Activated naive CD4-positive, alpha-beta T cell treated with anti-CD3 and anti-CD28 coated beads for 36 hours (primary cell): ENCODE results near the gene HSD17B14. TPM values are rescaled to one million over a fixed set of nuclear protein-coding genes. Genes with fewer than 3 reads are reported as not detected.

Experiments
- CTCF ChIA-PET: fragments of 350-600 bp; sonication (Branson Sonifier 250); formaldehyde crosslinking; loops from one replicate; lab custom pipeline; 2021; ENCODE audit warnings: antibody characterized with exemption; lab: Charles Lee
- DNase-seq: peaks from one replicate; pipeline ENCODE4 v3.0.0-alpha.2; 2020
- H3K27ac Mint-ChIP-seq: one replicate; pipeline ENCODE4 v1.8.0; 2021; ENCODE audit warnings: mild to moderate bottlenecking, mixed read lengths
- H3K27me3 Mint-ChIP-seq: one replicate; pipeline ENCODE4 v1.8.0; 2021; ENCODE audit warnings: low read depth, mixed read lengths
- H3K36me3 Mint-ChIP-seq: one replicate; pipeline ENCODE4 v1.8.0; 2021; ENCODE audit warnings: low read depth, mixed read lengths
- H3K4me1 Mint-ChIP-seq: one replicate; pipeline ENCODE4 v1.8.0; 2021; ENCODE audit warnings: low read depth, mixed read lengths
- H3K4me3 Mint-ChIP-seq: one replicate; pipeline ENCODE4 v1.8.0; 2021; ENCODE audit warnings: mild to moderate bottlenecking, moderate library complexity, mixed read lengths
- H3K9me3 Mint-ChIP-seq: one replicate; pipeline ENCODE4 v1.8.0; 2021; ENCODE audit warnings: mixed read lengths
- intact Hi-C: fragments of 100-400 bp; cut with micrococcal nuclease; formaldehyde crosslinking; loops from one replicate; pipeline ENCODE4 v1.15.1; 2023
- total RNA-seq, 2 experiments: library from RNA; stranded (reverse); gene quantifications; one replicate each; pipeline ENCODE4 v1.2.3, GENCODE V29; 2021

Gene HSD17B14
- total RNA-seq, 2 experiments from 2014 or later: 0.50 TPM; not detected in 1

DNA sequence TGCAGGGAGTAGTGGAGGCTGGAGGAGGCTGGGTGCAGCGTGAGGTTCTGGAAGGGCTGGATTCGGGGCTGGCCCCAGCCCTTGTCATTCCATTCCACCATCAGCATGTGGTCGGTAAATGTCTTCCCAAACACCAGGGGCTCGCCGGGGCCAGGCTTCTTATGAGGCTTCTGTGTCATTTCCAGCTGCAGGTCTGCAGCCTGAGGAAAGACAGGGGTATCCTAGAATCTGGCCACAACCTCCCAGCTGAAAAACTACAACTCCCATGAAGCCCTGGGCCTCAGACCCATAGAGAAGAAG is 29.8 kb downstream of the HSD17B14 start:
- CTCF ChIA-PET: interaction anchor here (0.7 to 2.2 kb wide), 3 partner anchors 11 to 93 kb away, joined by 3 to 10 read pairs (median 7); no protein-coding TSS in a partner anchor
- Mint-ChIP-seq H3K4me3 (no peak overlapping the region), H3K36me3 (peaks cover 5% of the 10 kb centered on the region), H3K9me3 (no peaks in the 10 kb centered on the region), H3K4me1 (peaks cover 21% of the 10 kb centered on the region), H3K27me3 (no peaks in the 10 kb centered on the region), H3K27ac (no peak overlapping the region)
- intact Hi-C loops: no loop called here
- DNase-seq: peak; percentile 63

DNA sequence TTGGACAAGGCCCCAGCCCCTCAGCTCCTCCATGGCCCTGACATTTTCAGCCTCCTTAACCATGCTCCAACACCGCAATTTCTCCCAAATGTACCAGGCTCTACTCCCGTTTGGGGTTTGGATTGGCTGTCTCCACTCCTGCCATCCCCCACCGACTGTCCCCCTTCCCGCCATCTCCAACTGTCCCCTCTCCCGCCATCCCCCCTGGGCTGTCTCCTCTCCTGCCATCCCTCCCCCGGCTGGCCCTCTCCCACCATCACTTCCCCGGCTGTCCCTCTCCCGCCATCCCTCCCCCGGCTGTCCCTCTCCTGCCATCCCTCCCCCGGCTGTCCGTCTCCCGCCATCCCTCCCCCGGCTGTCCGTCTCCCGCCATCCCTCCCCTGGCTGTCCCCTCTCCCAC is 30.8 kb downstream of the HSD17B14 start:
- H3K4me1 Mint-ChIP-seq: peaks cover 21% of the 10 kb centered on the region
- H3K27me3 Mint-ChIP-seq: no peaks in the 10 kb centered on the region
- H3K36me3 Mint-ChIP-seq: peaks cover 5% of the 10 kb centered on the region
- no peak overlapping the region for H3K4me3 Mint-ChIP-seq
- no peaks in the 10 kb centered on the region for H3K9me3 Mint-ChIP-seq
- DNase-seq: no peak
- intact Hi-C loops: no loop called here
- H3K27ac Mint-ChIP-seq: no peak overlapping the region
- CTCF ChIA-PET: interaction anchor here (2.2 kb wide), 1 partner anchor 10 kb away, joined by 10 read pairs; no protein-coding TSS in a partner anchor

DNA sequence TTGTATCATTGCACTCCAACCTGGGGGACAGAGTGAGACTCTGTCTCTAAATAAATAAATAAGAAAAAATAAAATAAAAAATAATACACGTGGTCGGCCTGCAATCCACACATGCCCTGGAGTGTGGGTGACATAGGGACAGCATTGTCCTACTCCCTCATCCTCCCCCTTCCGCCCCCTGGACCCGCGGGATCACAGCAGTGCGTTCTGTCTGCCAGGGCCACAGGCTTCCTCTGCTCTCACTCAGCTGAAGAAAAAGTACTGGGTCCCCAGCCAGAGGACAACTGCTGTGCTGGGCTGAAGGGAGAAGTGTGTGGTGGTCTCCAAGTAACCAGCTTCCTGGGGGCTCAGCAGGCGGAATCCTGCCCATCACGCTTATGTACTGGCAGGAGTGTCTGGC is 31.8 kb downstream of the HSD17B14 start:
- peaks cover 13% of the 10 kb centered on the region for H3K4me1 Mint-ChIP-seq
- H3K36me3 Mint-ChIP-seq: peaks cover 5% of the 10 kb centered on the region
- no peaks in the 10 kb centered on the region for H3K27me3 Mint-ChIP-seq
- no peak overlapping the region for H3K27ac Mint-ChIP-seq
- H3K9me3 Mint-ChIP-seq: no peaks in the 10 kb centered on the region
- no peak overlapping the region for H3K4me3 Mint-ChIP-seq
- DNase-seq: no peak
- CTCF ChIA-PET: interaction anchor here (0.6 kb wide), 2 partner anchors 18 to 42 kb away, joined by 3 read pairs; no protein-coding TSS in a partner anchor
- intact Hi-C loops: no loop called here

DNA sequence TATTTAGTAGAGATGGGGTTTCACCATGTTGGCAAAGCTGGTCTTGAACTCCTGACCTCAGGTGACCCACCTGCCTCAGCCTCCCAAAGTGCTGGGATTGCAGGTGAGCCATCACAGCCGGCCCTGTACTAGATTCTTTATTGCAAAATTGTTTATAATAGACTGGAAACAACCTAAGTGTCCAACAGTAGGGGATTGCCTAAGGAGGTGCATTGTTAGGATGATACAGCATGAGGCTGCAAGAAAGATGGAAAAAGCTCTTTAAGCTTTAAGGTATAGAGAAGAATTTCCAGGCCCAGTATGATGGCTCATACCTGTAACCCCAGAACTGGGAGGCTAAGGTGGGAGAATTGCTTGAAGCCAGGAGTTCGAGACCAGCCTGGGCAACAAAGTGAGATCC is 33.7 kb downstream of the HSD17B14 start:
- Mint-ChIP-seq H3K27me3 (no peaks in the 10 kb centered on the region), H3K4me3 (no peak overlapping the region), H3K4me1 (peaks cover 3% of the 10 kb centered on the region), H3K9me3 (no peaks in the 10 kb centered on the region), H3K27ac (no peak overlapping the region), H3K36me3 (peaks cover 2% of the 10 kb centered on the region)
- no peak for DNase-seq
- CTCF ChIA-PET: interaction anchor here (0.5 to 3.4 kb wide), 2 partner anchors 30 to 40 kb away, joined by 3 to 10 read pairs; no protein-coding TSS in a partner anchor
- intact Hi-C loops: no loop called here

DNA sequence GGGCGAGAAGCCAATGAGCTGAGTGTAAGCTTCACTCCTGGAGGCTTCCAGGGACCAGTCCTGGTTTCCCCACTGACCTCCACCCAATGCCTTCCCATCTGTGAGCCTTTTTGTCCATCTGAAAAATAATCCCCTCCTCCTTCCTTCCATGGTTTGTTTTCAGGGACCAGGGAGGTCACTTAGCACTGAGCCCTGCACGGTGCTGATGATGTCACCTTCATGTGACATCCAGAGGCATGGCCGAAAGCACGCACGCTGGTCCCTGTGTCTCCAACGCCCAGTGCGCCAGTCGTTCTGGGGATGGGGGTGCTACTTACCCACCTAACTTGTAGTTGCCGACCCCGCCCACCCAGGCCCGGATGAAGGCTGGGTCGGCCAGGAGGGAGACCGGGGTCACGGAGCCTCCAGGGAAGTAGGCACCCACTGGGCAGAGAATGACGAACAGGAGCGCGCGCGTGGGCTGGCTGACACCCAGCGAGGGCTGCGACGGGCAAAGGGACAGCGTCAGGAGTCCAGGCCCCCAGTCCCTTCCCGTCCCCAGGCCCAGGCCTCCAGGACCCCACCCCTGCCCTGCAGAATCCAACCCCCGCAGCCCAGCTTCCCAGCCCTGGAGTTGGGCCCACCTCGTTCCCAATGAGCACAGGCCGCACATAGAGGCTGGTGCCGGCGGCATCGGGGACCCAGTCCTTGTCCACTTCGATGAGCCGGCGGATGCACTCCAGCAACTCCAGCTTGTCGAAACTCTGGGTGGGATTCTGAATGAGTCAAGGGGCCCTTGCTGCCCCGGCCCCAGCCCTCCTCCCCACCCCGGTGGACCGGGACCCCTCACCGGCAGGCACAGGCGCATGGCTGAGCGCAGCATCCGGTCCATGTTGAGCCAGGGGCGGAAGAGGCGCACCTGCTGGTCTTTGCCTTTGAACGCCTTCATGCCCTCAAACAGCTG is 36.7 kb downstream of the HSD17B14 start:
- Mint-ChIP-seq H3K9me3 (no peaks in the 10 kb centered on the region), H3K4me1 (peaks cover 8% of the 10 kb centered on the region), H3K27ac (no peak overlapping the region), H3K27me3 (no peaks in the 10 kb centered on the region), H3K4me3 (no peak overlapping the region), H3K36me3 (peaks cover 2% of the 10 kb centered on the region)
- DNase-seq: no peak
- intact Hi-C loops: loop anchor here (5.0 kb wide), 1 partner anchor 288 kb away; the partner anchor contains the start of gene SNRNP70
- CTCF ChIA-PET: interaction anchor here (1.5 to 3.4 kb wide), 3 partner anchors 11 to 43 kb away, joined by 4 to 10 read pairs (median 7); partner anchors contain the start of gene BCAT2

DNA sequence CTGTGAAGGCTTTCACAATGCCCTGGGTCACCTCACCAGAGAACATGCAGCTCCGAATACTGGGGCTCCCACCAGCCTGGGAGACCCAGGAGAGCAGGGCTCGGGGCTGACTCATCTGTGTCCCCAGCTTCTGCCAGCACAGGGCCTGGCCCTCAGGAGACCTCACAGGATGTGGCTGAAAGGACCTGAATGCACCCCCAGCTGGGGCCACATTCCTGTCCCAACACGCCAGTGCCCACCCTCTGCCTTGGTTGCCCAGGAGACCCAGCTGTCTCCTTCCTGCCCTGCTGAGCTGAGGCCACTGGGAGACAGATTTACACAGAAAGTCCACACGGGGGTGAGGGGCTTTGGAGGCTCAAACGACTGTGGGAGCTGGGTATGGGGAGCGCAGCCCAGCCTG is 37.4 kb downstream of the HSD17B14 start:
- no peak for DNase-seq
- intact Hi-C loops: loop anchor here (5.0 kb wide), 1 partner anchor 288 kb away; the partner anchor contains the start of gene SNRNP70
- H3K4me1 Mint-ChIP-seq: peaks cover 10% of the 10 kb centered on the region
- peaks cover 2% of the 10 kb centered on the region for H3K36me3 Mint-ChIP-seq
- CTCF ChIA-PET: interaction anchor here (0.6 to 1.5 kb wide), 3 partner anchors 12 to 1114 kb away, joined by 4 to 7 read pairs (median 7); partner anchors contain the start of gene BCAT2
- H3K9me3 Mint-ChIP-seq: no peaks in the 10 kb centered on the region
- no peak overlapping the region for H3K27ac Mint-ChIP-seq
- H3K27me3 Mint-ChIP-seq: no peaks in the 10 kb centered on the region
- no peak overlapping the region for H3K4me3 Mint-ChIP-seq

DNA sequence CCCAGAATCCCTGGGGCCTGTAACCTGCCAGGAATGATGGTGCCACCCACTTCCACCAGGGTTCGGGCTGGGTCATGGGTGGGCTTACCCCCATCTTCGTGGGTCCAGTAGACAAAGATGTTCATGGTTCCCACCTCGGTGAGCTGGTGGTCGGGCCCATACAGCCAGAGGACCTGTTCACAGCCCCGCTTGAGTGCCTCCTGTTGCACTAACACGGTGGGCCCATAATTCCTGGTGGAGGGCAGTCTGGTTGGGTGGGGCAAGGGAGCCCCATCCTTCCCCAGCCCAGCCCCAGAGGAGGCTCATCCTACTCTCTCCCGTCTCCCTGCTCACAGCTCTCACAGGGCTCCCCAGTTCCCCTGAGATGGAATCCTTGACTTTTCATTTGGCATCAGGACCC is 39.2 kb downstream of the HSD17B14 start:
- Mint-ChIP-seq H3K27ac (no peak overlapping the region), H3K27me3 (no peaks in the 10 kb centered on the region), H3K36me3 (peaks cover 2% of the 10 kb centered on the region), H3K4me3 (no peak overlapping the region), H3K4me1 (peaks cover 10% of the 10 kb centered on the region), H3K9me3 (no peaks in the 10 kb centered on the region)
- DNase-seq: no peak
- CTCF ChIA-PET: interaction anchor here (4.5 kb wide), 1 partner anchor 44 kb away, joined by 43 read pairs; no protein-coding TSS in a partner anchor
- intact Hi-C loops: loop anchor here (5.0 kb wide), 1 partner anchor 290 kb away; the partner anchor contains the start of gene SNRNP70

DNA sequence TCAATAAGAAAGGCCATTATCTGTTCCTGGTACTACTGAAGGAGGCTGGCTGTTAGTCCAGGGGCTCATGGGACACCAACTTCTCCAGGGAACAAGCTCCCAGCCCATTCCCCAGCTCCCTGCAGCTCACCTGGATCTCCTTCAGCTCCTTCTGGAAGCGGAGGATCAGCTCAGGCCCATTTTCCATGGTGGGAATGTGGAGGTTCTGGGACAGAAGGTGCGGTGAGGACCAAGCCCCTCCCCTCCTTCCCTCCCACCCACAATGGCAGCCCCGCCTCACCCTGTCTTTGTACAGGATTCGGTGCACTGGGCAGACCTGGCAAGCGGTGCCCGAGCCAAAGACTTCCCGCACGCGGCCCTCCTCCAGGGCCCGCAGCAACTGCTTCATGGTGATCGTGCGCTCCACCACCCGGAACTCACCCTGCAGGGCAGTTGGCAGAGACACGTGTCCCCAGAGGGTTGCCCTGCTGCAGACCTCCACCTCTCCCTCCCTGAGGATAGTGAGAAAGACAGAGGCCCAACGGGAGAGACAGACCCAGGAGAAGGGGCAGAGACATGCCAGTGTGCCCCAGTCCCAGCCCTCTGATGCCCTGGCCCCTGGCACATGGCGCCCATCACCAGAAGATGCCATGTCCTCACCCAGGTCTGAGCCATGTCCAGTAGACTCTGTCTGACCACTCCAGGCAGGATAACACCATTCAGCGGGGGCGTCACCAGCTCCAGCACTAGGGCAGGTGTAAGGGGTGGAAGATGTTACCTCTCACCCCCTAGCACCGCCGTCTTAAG is 39.8 kb downstream of the HSD17B14 start:
- Mint-ChIP-seq H3K9me3 (no peaks in the 10 kb centered on the region), H3K27ac (no peak overlapping the region), H3K4me1 (peaks cover 10% of the 10 kb centered on the region), H3K36me3 (no peaks in the 10 kb centered on the region), H3K4me3 (no peak overlapping the region), H3K27me3 (no peaks in the 10 kb centered on the region)
- no peak for DNase-seq
- CTCF ChIA-PET: interaction anchor here (1.0 to 4.5 kb wide), 7 partner anchors 10 to 178 kb away, joined by 3 to 43 read pairs (median 8); partner anchors contain the start of gene HSD17B14
- intact Hi-C loops: loop anchor here (5.0 kb wide), 1 partner anchor 291 kb away; the partner anchor contains the start of gene SNRNP70

DNA sequence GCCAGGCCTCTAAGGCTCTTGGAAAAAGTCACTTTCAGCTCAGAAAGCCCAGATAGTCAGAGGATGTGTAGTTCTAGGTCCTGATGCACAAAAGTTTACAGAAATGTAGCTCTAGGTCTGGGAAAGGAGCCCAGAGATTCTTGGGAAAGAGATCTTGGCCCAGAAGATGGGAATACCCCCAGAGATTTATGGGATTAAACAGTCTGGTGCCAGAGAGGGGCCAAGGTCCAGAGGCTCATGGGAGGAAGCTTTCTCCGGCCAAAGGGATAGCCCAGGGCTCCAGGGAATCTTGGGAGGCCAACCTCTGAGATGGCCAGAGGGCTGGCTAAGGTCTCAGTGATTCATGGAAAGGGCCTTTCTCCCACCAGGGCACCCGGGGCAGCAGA is 40.6 kb downstream of the HSD17B14 start:
- H3K4me1 Mint-ChIP-seq: peaks cover 10% of the 10 kb centered on the region
- H3K27me3 Mint-ChIP-seq: no peaks in the 10 kb centered on the region
- H3K4me3 Mint-ChIP-seq: peak overlapping the region; percentile 82
- no peaks in the 10 kb centered on the region for H3K9me3 Mint-ChIP-seq
- H3K36me3 Mint-ChIP-seq: no peaks in the 10 kb centered on the region
- CTCF ChIA-PET: interaction anchor here (0.7 to 4.5 kb wide), 27 partner anchors 11 to 204 kb away, joined by 3 to 43 read pairs (median 3); partner anchors contain the start of genes BCAT2, CA11, GYS1 and HSD17B14
- intact Hi-C loops: loop anchor here (1.0 to 5.0 kb wide), 8 partner anchors 15 to 292 kb away; partner anchors contain the start of genes BCAT2, CA11, GYS1 and PPP1R15A
- peak overlapping the region; percentile 87 for H3K27ac Mint-ChIP-seq
- DNase-seq: no peak

DNA sequence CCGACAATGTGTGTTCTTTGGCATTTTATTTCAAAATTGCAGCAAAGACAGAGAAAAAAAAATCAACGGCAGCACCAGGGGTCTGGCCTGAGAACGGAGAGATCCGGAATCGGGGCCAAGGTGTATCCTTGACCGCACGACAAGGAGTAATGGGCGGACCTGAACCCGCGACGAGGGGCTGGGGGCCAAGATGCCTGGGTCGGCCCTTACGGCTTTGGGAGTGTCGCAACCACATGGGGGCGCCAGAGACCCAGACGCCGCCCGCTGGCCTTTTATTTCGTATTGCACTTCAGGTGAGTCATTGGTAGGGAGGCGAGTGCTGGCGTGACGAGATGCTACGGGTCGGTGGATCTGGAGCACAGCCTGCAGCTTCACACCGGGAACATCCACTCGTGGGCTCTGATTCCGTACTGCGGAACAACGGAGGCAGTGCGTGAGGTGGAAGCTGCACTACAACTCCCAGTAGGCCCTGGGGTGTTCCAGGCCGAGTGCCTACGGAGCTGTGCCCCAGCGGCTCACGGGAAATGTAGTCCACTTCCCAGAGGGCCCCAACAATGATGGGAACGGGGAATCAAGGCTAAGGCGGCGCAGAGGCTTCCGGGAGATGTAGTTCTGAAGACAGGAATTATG is 41.1 kb downstream of the HSD17B14 start:
- CTCF ChIA-PET: interaction anchor here (0.7 to 4.5 kb wide), 27 partner anchors 10 to 205 kb away, joined by 3 to 43 read pairs (median 3); partner anchors contain the start of genes BCAT2, CA11, GYS1 and HSD17B14
- Mint-ChIP-seq H3K4me3 (peak overlapping the region; percentile 82), H3K4me1 (peaks cover 10% of the 10 kb centered on the region), H3K27ac (peak overlapping the region; percentile 87), H3K36me3 (no peaks in the 10 kb centered on the region), H3K9me3 (no peaks in the 10 kb centered on the region), H3K27me3 (no peaks in the 10 kb centered on the region)
- intact Hi-C loops: loop anchor here (1.0 to 5.0 kb wide), 8 partner anchors 16 to 292 kb away; partner anchors contain the start of genes BCAT2, CA11, GYS1 and PPP1R15A
- peak; percentile 89 for DNase-seq

DNA sequence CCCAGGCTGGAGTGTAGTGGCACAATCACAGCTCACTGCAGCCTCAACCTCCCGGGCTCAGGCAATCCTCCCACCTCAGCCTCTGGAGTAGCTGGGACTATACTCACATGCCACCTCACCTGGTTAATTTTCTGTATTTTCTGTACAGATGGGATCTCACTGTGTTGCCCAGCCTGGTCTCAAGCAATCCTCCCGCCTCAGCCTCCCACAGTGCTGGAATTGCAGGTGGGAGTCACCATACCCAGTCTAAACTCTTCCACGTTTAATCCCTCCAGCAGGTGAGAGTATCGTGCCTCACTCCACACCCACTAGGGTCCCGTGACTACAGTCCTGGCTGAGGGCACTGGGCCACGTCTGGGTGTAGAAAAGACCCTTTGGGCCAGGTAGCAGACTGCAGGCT is 42.0 kb downstream of the HSD17B14 start:
- Mint-ChIP-seq H3K27ac (no peak overlapping the region), H3K4me3 (no peak overlapping the region), H3K27me3 (no peaks in the 10 kb centered on the region), H3K4me1 (peaks cover 10% of the 10 kb centered on the region), H3K36me3 (no peaks in the 10 kb centered on the region), H3K9me3 (no peaks in the 10 kb centered on the region)
- intact Hi-C loops: loop anchor here (2.0 kb wide), 3 partner anchors 17 to 199 kb away; partner anchors contain the start of genes BCAT2, GYS1, PPP1R15A and RUVBL2
- CTCF ChIA-PET: interaction anchor here (0.7 to 4.5 kb wide), 6 partner anchors 16 to 262 kb away, joined by 3 to 43 read pairs (median 18); partner anchors contain the start of genes BCAT2 and HSD17B14
- DNase-seq: no peak
